GM12864 (cell line): ENCODE data around the gene SRSF1.

Experiments used
- DNase-seq: peaks from one replicate; pipeline ENCODE4 v3.0.0-alpha.2; 2011; ENCODE audit warnings: low read depth
- H3K4me3 ChIP-seq: 2 replicates; pipeline ENCODE4 v1.5.1; 2011; ENCODE audit warnings: mild to moderate bottlenecking, low read depth, low read length, control low read depth
- CTCF ChIP-seq: IDR thresholded peaks from 2 replicates; pipeline ENCODE4 v1.5.1; 2011; ENCODE audit warnings: low read depth, mild to moderate bottlenecking, moderate library complexity, low read length, control low read depth, inconsistent platforms; ENCODE audit errors: missing control alignments

SRSF1 gene

DNA sequence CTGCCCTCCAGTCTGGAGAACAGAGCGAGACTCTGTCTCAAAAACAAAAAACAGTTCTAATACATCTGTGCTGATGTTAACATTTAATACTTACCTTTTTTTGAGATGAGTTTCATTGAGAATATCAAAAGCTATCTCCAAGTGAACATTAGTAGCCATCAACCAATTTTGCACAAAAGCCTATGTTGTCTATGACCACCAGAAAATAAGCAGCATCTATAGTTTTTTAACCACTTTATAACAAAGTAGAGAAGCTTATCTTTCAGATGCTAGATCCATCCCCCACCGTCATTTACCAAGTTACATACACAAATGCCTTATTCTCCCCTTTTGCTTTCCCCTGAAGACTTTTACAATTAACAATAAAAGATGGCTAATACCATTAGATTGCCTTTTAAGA is 4.1 kb downstream of the SRSF1 start:
- no peak for TF ChIP-seq CTCF

DNA sequence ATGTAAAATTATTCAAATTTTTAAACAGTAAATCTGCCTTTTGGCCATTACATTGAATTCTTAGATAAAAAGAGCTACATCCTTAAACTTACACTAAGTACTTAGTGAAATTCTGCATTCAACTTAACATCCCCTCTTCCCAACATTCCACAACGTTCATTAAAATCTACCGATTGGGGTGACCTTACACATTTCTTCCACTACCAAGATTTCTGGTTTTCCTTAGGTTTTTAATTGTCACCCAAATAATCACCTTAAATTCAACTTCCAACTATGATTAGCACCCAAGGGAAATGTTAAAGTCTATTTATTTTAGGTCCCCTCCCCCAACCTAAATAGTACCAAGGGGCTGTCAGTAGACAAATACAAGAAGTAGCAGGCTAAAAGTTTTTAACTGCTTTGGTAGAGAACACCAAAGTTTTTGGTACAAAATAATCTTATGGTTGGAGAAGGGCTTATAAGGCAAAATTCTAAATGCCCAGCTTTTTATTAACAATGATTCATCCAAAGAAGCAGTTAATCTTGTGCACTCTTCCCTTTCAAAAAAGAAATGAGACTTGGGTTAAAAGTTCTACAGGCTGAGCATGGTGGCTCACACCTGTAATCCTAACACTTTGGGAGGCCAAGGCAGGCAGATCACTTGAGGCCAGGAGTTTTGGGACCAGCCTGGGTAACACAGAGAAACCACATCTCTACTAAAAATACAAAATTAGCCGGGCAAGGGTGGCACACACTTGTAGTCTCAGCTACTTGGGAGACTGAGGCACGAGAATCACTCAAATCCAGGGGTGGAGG is 4.7 kb downstream of the SRSF1 start:
- no peak for DNase-seq
- H3K4me3 ChIP-seq = no peak overlapping the region
- TF ChIP-seq CTCF = no peak

More for the DNA sequence above, 4.1 kb downstream of the SRSF1 start:
- no peak for DNase-seq
- no peak overlapping the region for H3K4me3 ChIP-seq

- TF ChIP-seq CTCF = no peak
- no peak overlapping the region for H3K4me3 ChIP-seq
- no peak for DNase-seq
Measured at GRCh38 chr17:58001461-58002124, 5.5 kb downstream of the SRSF1 start.

GRCh38 chr17:57999496-58000017 is 7.5 kb downstream of the SRSF1 start:
- TF ChIP-seq CTCF = peak; percentile 73
- no peak for DNase-seq
- no peak overlapping the region for H3K4me3 ChIP-seq

GRCh38 chr17:57999010-57999495 is 8.0 kb downstream of the SRSF1 start:
- TF ChIP-seq CTCF = no peak
- no peak overlapping the region for H3K4me3 ChIP-seq
- DNase-seq = no peak

DNA sequence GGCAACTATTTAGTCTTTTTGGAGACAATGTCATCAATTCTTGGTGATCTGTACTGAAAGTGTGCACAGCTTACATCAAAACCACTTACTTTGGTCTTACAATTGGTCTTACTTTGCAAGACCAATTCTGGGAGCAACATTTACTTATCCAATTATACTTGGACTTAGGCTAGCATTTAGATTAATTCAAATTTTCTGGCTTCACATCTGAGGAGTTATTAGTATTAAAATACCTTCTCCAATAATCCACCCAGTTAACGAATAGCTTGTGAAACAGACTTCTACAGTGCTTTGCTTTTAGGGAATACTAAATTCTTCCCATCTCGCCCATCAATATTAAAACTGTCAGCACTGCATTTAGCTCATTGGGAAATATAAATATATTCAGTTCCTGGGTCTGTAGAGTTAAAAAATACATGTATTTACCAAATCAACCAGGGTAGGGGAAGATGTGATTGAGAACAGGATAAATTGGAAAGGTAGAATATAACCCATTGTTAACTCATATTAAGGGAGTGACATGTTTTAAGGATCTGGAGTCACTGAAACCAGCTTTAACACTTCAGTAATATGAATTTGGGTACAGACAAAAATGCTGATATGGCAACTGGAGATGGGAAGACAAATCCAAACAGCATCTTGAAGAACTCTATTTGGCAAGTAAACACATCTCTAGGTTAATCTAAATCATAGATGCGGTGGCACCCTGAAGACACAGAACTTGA is 9.8 kb downstream of the SRSF1 start:
- TF ChIP-seq CTCF = no peak
- DNase-seq = no peak
- no peak overlapping the region for H3K4me3 ChIP-seq
